K562 (cell line): Measurements from ENCODE around the gene PLCB4. TPM values are rescaled to one million over a fixed set of nuclear protein-coding genes. Genes with fewer than 3 reads are reported as not detected.
A peak's percentile ranks its signal among the peaks of the same experiment; 100 is the strongest.

Experiments used
- ATAC-seq: fragments of 200-7000 bp; cut with Tn5 transposase; 3 replicates; pipeline ENCODE4 v1.9.1; 2020; ENCODE audit warnings: moderate library complexity
- BruUV-seq: library from RNA; stranded (reverse); fragments of 400-500 nt; replicated peaks from 2 replicates; lab custom pipeline; 2021; lab: Mats Ljungman, UMichigan
- CTCF ChIA-PET: fragments of 300-600 bp; formaldehyde crosslinking; extraction: SDS; loops from one replicate; lab custom pipeline; 2021; ENCODE audit warnings: low intra/inter-chr PET ratio; lab: Yijun Ruan, JAX
- POLR2A ChIA-PET: fragments of 300-600, 350-650 bp; sonication (Branson Sonifier 250); formaldehyde crosslinking; extraction: SDS; loops from one replicate; lab custom pipeline; 2021; ENCODE audit warnings: antibody characterized with exemption, inconsistent platforms; lab: Yijun Ruan, JAX
- DNase-seq, 4 experiments: peaks; one replicate each; pipeline versions ENCODE4 v3.0.0 to v3.0.0-alpha.2; 2011 to 2018; ENCODE audit warnings: low spot score in 3 of 4, mixed read lengths in 3 of 4; ENCODE audit errors: extremely low read depth in 1 of 4
- FAIRE-seq: peaks from 2 replicates; lab custom pipeline; 2011; peaks lifted over from hg19 to GRCh38; lab: Jason Lieb, UNC
- H2AFZ ChIP-seq: 2 replicates; pipeline ENCODE4 v1.6.0; 2011; ENCODE audit warnings: low read depth, low read length, control low read depth, inconsistent platforms
- H3K27ac ChIP-seq: fragments of 200-600 bp; 3 replicates; pipeline ENCODE4 v1.8.0; 2011; ENCODE audit warnings: low read depth, mild to moderate bottlenecking, control low read depth, inconsistent platforms, low read length, moderate library complexity, mixed read lengths; ENCODE audit errors: extremely low read depth
- H3K27me3 ChIP-seq, 2 experiments: fragments of 300-600 bp in 1 of 2; 2 replicates in 1 of 2; 3 replicates in 1 of 2; pipeline versions ENCODE4 v1.6.0 to v1.8.0; 2011; ENCODE audit warnings: inconsistent platforms in 2 of 2, low read length in 2 of 2, mild to moderate bottlenecking in 1 of 2, mixed read lengths in 1 of 2, moderate library complexity in 1 of 2; ENCODE audit not compliant: control insufficient read depth in 2 of 2, insufficient read depth in 2 of 2
- H3K36me3 ChIP-seq: fragments of 300-600 bp; 3 replicates; pipeline ENCODE4 v1.8.0; 2011; ENCODE audit warnings: mild to moderate bottlenecking, low read length, inconsistent platforms; ENCODE audit not compliant: control insufficient read depth, insufficient read depth
- H3K4me1 ChIP-seq, 2 experiments: fragments of 200-600 bp in 1 of 2; replicated peaks in 1 of 2; 2 replicates in 1 of 2; 3 replicates in 1 of 2; pipeline versions ENCODE4 v1.5.1 to v1.8.0; 2011; ENCODE audit warnings: inconsistent platforms in 2 of 2, low read length in 2 of 2, mild to moderate bottlenecking in 1 of 2, mixed read lengths in 1 of 2, moderate library complexity in 1 of 2; ENCODE audit not compliant: control insufficient read depth in 2 of 2, insufficient read depth in 2 of 2
- H3K4me2 ChIP-seq: 2 replicates; pipeline ENCODE4 v1.6.1; 2011; ENCODE audit warnings: low read length, control low read depth, inconsistent platforms, mixed read lengths; ENCODE audit not compliant: insufficient read depth
- H3K4me3 ChIP-seq: fragments of 200-600 bp; sonication (generic), shearing (Covaris generic); 2 replicates; pipeline ENCODE4 v1.5.1; 2016; ENCODE audit warnings: control low read depth, inconsistent platforms
- H3K79me2 ChIP-seq: fragments of 200-600 bp; 3 replicates; pipeline ENCODE4 v1.8.0; 2011; ENCODE audit warnings: low read length, inconsistent platforms; ENCODE audit not compliant: control insufficient read depth, insufficient read depth
- H3K9ac ChIP-seq, 2 experiments: 2 replicates each; pipeline versions ENCODE4 v1.6.0 to v1.6.1; 2011; ENCODE audit warnings: low read depth in 2 of 2, low read length in 2 of 2, control low read depth in 1 of 2, inconsistent platforms in 1 of 2, mild to moderate bottlenecking in 1 of 2, mixed read lengths in 1 of 2; ENCODE audit not compliant: insufficient read depth in 1 of 2
- H3K9me1 ChIP-seq: one replicate; pipeline ENCODE4 v1.6.0; 2011; ENCODE audit warnings: inconsistent platforms, mild to moderate bottlenecking, low read length, moderate library complexity; ENCODE audit not compliant: control insufficient read depth, insufficient read depth
- H3K9me3 ChIP-seq: replicated peaks from 2 replicates; pipeline ENCODE4 v1.5.1; 2011; ENCODE audit warnings: low read depth, low read length, inconsistent platforms; ENCODE audit not compliant: control insufficient read depth, insufficient read depth
- H4K20me1 ChIP-seq: replicated peaks from 2 replicates; pipeline ENCODE4 v1.6.1; 2011; ENCODE audit warnings: low read length, inconsistent platforms, mixed read lengths; ENCODE audit not compliant: control insufficient read depth, insufficient read depth
- ARNT ChIP-seq, 2 experiments: fragments of 450-650 bp; IDR thresholded peaks; 2 replicates each; pipeline ENCODE4 v1.6.1; 2016; ENCODE audit warnings: mild to moderate bottlenecking in 1 of 2
- PHB ChIP-seq: fragments of 250-450 bp; sonication (Bioruptor Pico); IDR thresholded peaks from 2 replicates; pipeline ENCODE4 v1.5.0; 2021
- XRCC5 ChIP-seq: fragments of 200-400 bp; formaldehyde crosslinking; IDR thresholded peaks from 2 replicates; pipeline ENCODE4 v1.6.1; 2017; ENCODE audit warnings: low read depth, mild to moderate bottlenecking, low read length
- ZNF134 ChIP-seq: fragments of 250-450 bp; sonication (Bioruptor Pico); conservative IDR thresholded peaks from 2 replicates; pipeline ENCODE4 v1.4.0; 2020
- ZNF384 ChIP-seq: IDR thresholded peaks from 2 replicates; pipeline ENCODE4 v1.6.1; 2012; ENCODE audit warnings: low read depth, low read length, improper control_type of control experiment
- WGBS: fragments of 100-300 bp; shearing (Covaris generic); methylation state at CpG from one replicate; pipeline ENCODE4 v1.1.6; 2016; ENCODE audit warnings: low coverage, mixed read lengths; ENCODE audit not compliant: insufficient coverage; ENCODE audit errors: missing lambda C conversion rate; 5-methylcytosine and 5-hydroxymethylcytosine counted together
- in situ Hi-C: fragments of 300-500 bp; cut with MboI; formaldehyde crosslinking; loops from 4 replicates; pipeline ENCODE4 v1.15.0; 2018; ENCODE audit warnings: inconsistent platforms, mixed read lengths
- intact Hi-C: fragments of 100-400 bp; cut with micrococcal nuclease; formaldehyde crosslinking; loops from 2 replicates; pipeline ENCODE4 v1.14.2; 2022
- polyA plus RNA-seq, 8 experiments: library from polyadenylated mRNA; depleted of rRNA in 4 of 8; stranded (reverse) in 5 of 8; unstranded in 3 of 8; fragments of >200 nt; fragmentation: Nextera tagmentation in 2 of 8; fragmentation: Illumina TruSeq in 1 of 8; extraction: Ambion mirVana in 2 of 8; extraction: Trizol in 1 of 8; gene quantifications; 2 replicates each; pipeline versions ENCODE4 v1.2.1 to v1.2.3, GENCODE V29; 2011 to 2014; ENCODE audit warnings: inconsistent platforms in 1 of 8, missing spikeins in 1 of 8
- total RNA-seq, 7 experiments: library from RNA; depleted of rRNA in 6 of 7; stranded (reverse); fragments of >200 nt in 6 of 7; fragmentation: Illumina TruSeq in 2 of 7; extraction: Trizol in 2 of 7; gene quantifications; 2 replicates each; pipeline versions ENCODE4 v1.2.1 to v1.2.3, GENCODE V29; 2011 to 2021; ENCODE audit warnings: low replicate concordance in 1 of 7

Gene PLCB4
- total and polyA plus RNA-seq, 9 of the 15 experiments (the other 6 are each of a cell fraction or from before 2014, with no cell fraction given): 0.20 to 2.9 (median 0.52) TPM

GRCh38 chr20:9099372-9099771 is 30.5 kb downstream of the PLCB4 start:
- Histone ChIP-seq H3K27me3 (no peaks in the 10 kb centered on the region), H3K9ac (no peak overlapping the region), H3K9me3 (no peaks in the 10 kb centered on the region), H3K4me3 (no peak overlapping the region), H3K4me2 (no peak overlapping the region), H2AFZ (no peak overlapping the region), H3K4me1 (no peaks in the 10 kb centered on the region), H3K9me1 (no peaks in the 10 kb centered on the region)
- DNase-seq (no peak), ATAC-seq (no peak), FAIRE-seq (no peak)
- BruUV-seq: no TSS peak
- WGBS: 34% methylated on average over 2 of the region's 2 CpGs
- CTCF ChIA-PET: no interaction called here
- POLR2A ChIA-PET: no interaction called here
- intact Hi-C loops: no loop called here
- TF ChIP-seq ZNF384 (peak; percentile 31; the same call in 1 of the 2 replicates), XRCC5 (no peak)
- TF ChIP-seq, all 486 proteins: peak for 1
- Histone ChIP-seq H3K36me3 (no peaks in the 10 kb centered on the region), H3K79me2 (no peaks in the 10 kb centered on the region), H4K20me1 (no peaks in the 10 kb centered on the region), H3K27ac (no peak overlapping the region)
- in situ Hi-C loops: no loop called here

- Histone ChIP-seq H3K4me1 (no peaks in the 10 kb centered on the region), H3K27me3 (no peaks in the 10 kb centered on the region), H4K20me1 (no peaks in the 10 kb centered on the region), H3K9ac (no peak overlapping the region), H2AFZ (no peak overlapping the region), H3K27ac (no peak overlapping the region), H3K9me3 (no peaks in the 10 kb centered on the region), H3K79me2 (no peaks in the 10 kb centered on the region), H3K9me1 (no peaks in the 10 kb centered on the region), H3K36me3 (no peaks in the 10 kb centered on the region), H3K4me2 (no peak overlapping the region), H3K4me3 (no peak overlapping the region)
- in situ Hi-C loops: no loop called here
- ChIA-PET POLR2A (no interaction called here), CTCF (no interaction called here)
- BruUV-seq: no TSS peak
- DNase-seq (no peak), FAIRE-seq (no peak), ATAC-seq (no peak)
- intact Hi-C loops: no loop called here
- no peak for TF ChIP-seq PHB (CRISPR knock-in tag)
- no peak for TF ChIP-seq ZNF134 (CRISPR knock-in tag)
- TF ChIP-seq ARNT (IDR thresholded peaks at IDR 0.05): no peak
- WGBS: 43% methylated on average over 9 of the region's 9 CpGs
These were observed 31.8 kb downstream of the PLCB4 start for GRCh38 chr20:9100691-9101090.
